Neuronal stem cell (in vitro differentiated cells): ENCODE measurements around the gene OR4M1.
"Not testable (repeated sequence)": the region's sequence is repeated elsewhere in the genome, so short reads cannot be mapped to it uniquely, and the experiment has no call there.

Source experiments
- DNase-seq: peaks from one replicate; pipeline ENCODE4 v3.0.0-alpha.2; 2013; ENCODE audit warnings: low spot score
- H2AFZ ChIP-seq: one replicate; pipeline ENCODE4 v1.6.1; 2013; ENCODE audit warnings: mild to moderate bottlenecking, low read length, inconsistent platforms
- H2AK5ac ChIP-seq: 2 replicates; pipeline ENCODE4 v1.6.1; 2013; ENCODE audit warnings: low read depth, mild to moderate bottlenecking, inconsistent platforms, low read length, moderate library complexity, mixed read lengths
- H2BK120ac ChIP-seq: 2 replicates; pipeline ENCODE4 v1.6.1; 2013; ENCODE audit warnings: low read depth, mild to moderate bottlenecking, inconsistent platforms, low read length, moderate library complexity, mixed read lengths
- H2BK12ac ChIP-seq: one replicate; pipeline ENCODE4 v1.6.1; 2013; ENCODE audit warnings: low read length, inconsistent platforms
- H2BK15ac ChIP-seq: 2 replicates; pipeline ENCODE4 v1.6.1; 2013; ENCODE audit warnings: mild to moderate bottlenecking, low read length, inconsistent platforms, mixed read lengths
- H2BK5ac ChIP-seq: one replicate; pipeline ENCODE4 v1.6.1; 2013; ENCODE audit warnings: inconsistent platforms, mild to moderate bottlenecking, low read length, moderate library complexity
- H3K14ac ChIP-seq: one replicate; pipeline ENCODE4 v1.6.1; 2013; ENCODE audit warnings: low read length, inconsistent platforms
- H3K18ac ChIP-seq: 2 replicates; pipeline ENCODE4 v1.6.1; 2013; ENCODE audit warnings: low read length, inconsistent platforms
- H3K23ac ChIP-seq: 2 replicates; pipeline ENCODE4 v1.6.1; 2013; ENCODE audit warnings: low read depth, mild to moderate bottlenecking, mixed read lengths, low read length, inconsistent platforms; ENCODE audit not compliant: poor library complexity
- H3K27ac ChIP-seq: replicated peaks from 3 replicates; pipeline ENCODE4 v1.5.1; 2013; ENCODE audit warnings: low read length, inconsistent platforms
- H3K27me3 ChIP-seq, 3 experiments: 2 replicates each; pipeline ENCODE4 v1.6.1; 2013; ENCODE audit warnings: low read length in 3 of 3, mild to moderate bottlenecking in 2 of 3, inconsistent platforms in 1 of 3, low read depth in 1 of 3, mixed read lengths in 1 of 3, moderate library complexity in 1 of 3; ENCODE audit not compliant: control insufficient read depth in 3 of 3, insufficient read depth in 3 of 3
- H3K36me3 ChIP-seq, 2 donors: replicated peaks in 1 of 2; 2 replicates each; pipeline ENCODE4 v1.6.1; 2013; ENCODE audit warnings: low read length in 2 of 2; ENCODE audit not compliant: control insufficient read depth in 2 of 2, insufficient read depth in 2 of 2
- H3K4ac ChIP-seq: 2 replicates; pipeline ENCODE4 v1.6.1; 2013; ENCODE audit warnings: inconsistent platforms, mild to moderate bottlenecking, low read length, moderate library complexity
- H3K4me1 ChIP-seq, 2 donors: 1 replicate in 1 of 2; 2 replicates in 1 of 2; pipeline ENCODE4 v1.6.1; 2013; ENCODE audit warnings: low read length in 2 of 2, low read depth in 1 of 2; ENCODE audit not compliant: control insufficient read depth in 2 of 2, insufficient read depth in 1 of 2
- H3K4me2 ChIP-seq: one replicate; pipeline ENCODE4 v1.6.1; 2013; ENCODE audit warnings: mild to moderate bottlenecking, low read length, inconsistent platforms; ENCODE audit not compliant: insufficient read depth, poor library complexity, severe bottlenecking
- H3K4me3 ChIP-seq, 2 donors: 2 replicates each; pipeline ENCODE4 v1.5.1; 2013; ENCODE audit warnings: low read length in 2 of 2, mild to moderate bottlenecking in 2 of 2, inconsistent platforms in 1 of 2, moderate library complexity in 1 of 2
- H3K79me1 ChIP-seq: one replicate; pipeline ENCODE4 v1.6.1; 2013; ENCODE audit warnings: low read depth, mild to moderate bottlenecking, inconsistent platforms, low read length, moderate library complexity
- H3K9ac ChIP-seq: one replicate; pipeline ENCODE4 v1.6.1; 2013; ENCODE audit warnings: mild to moderate bottlenecking, low read depth, low read length, inconsistent platforms; ENCODE audit not compliant: poor library complexity
- H3K9me3 ChIP-seq, 2 donors: replicated peaks in 1 of 2; 2 replicates each; pipeline versions ENCODE3 to v1.6.1; 2013; ENCODE audit warnings: low read length in 2 of 2, mild to moderate bottlenecking in 2 of 2, inconsistent platforms in 1 of 2, low read depth in 1 of 2, mixed read lengths in 1 of 2, moderate library complexity in 1 of 2; ENCODE audit not compliant: control insufficient read depth in 2 of 2, insufficient read depth in 1 of 2
- H4K8ac ChIP-seq: one replicate; pipeline ENCODE4 v1.6.1; 2013; ENCODE audit warnings: low read depth, mild to moderate bottlenecking, inconsistent platforms, low read length, moderate library complexity
- H4K91ac ChIP-seq: one replicate; pipeline ENCODE4 v1.6.1; 2013; ENCODE audit warnings: low read length, low read depth, mild to moderate bottlenecking, inconsistent platforms; ENCODE audit not compliant: poor library complexity
- WGBS, 2 donors: extraction: QIAGEN DNeasy Blood & Tissue Kit; methylation state at CpG; one replicate each; pipeline ENCODE4 v1.1.7; 2013; ENCODE audit warnings: missing lambda C conversion rate in 2 of 2, mixed read lengths in 1 of 2; ENCODE audit not compliant: insufficient read length in 2 of 2, insufficient replicate concordance in 1 of 2; ENCODE audit errors: extremely low coverage in 2 of 2; 5-methylcytosine and 5-hydroxymethylcytosine counted together

OR4M1 gene

DNA sequence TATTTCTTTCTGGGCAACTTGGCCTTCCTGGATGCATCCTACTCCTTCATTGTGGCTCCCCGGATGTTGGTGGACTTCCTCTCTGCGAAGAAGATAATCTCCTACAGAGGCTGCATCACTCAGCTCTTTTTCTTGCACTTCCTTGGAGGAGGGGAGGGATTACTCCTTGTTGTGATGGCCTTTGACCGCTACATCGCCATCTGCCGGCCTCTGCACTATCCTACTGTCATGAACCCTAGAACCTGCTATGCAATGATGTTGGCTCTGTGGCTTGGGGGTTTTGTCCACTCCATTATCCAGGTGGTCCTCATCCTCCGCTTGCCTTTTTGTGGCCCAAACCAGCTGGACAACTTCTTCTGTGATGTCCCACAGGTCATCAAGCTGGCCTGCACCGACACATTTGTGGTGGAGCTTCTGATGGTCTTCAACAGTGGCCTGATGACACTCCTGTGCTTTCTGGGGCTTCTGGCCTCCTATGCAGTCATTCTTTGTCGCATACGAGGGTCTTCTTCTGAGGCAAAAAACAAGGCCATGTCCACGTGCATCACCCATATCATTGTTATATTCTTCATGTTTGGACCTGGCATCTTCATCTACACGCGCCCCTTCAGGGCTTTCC lies 54.4 kb downstream of the OR4M1 start:
- H2AFZ ChIP-seq, H3K27me3 ChIP-seq, H2AK5ac ChIP-seq, H2BK5ac ChIP-seq, H3K4me3 ChIP-seq, H2BK120ac ChIP-seq, H3K4me1 ChIP-seq, H3K9ac ChIP-seq, H3K4me2 ChIP-seq, H3K18ac ChIP-seq, H3K9me3 ChIP-seq, H3K36me3 ChIP-seq, H3K23ac ChIP-seq, H2BK12ac ChIP-seq, H3K27ac ChIP-seq, H3K4ac ChIP-seq, H2BK15ac ChIP-seq, H3K79me1 ChIP-seq, H4K91ac ChIP-seq, H4K8ac ChIP-seq, H3K14ac ChIP-seq, DNase-seq: not testable (repeated sequence)
- no CpG with 5 or more reads among the region's 12 CpGs for WGBS, 2 donors

DNA sequence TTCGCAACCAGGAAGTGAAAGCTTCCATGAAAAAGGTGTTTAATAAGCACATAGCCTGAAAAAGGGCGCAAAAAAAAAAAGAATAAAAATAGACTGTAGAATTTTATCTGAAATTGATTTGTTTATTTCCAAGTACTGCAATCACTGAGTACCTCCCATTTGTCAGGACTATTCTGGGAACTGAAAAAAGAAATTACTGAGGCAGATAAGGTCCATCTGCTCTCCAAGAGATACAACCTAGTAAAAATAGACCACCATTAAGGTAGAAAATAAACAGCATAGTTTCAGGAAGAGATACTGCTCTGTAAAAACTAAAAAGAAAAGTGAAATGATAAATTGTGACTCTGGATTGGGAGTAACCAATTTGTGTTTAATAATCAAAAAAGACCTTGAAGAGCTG lies 55.0 kb downstream of the OR4M1 start:
- H3K27me3 ChIP-seq = no peaks in the 10 kb centered on the region
- H2BK15ac ChIP-seq = no peak overlapping the region
- H3K23ac ChIP-seq = no peak overlapping the region
- H4K91ac ChIP-seq = no peak overlapping the region
- WGBS, 2 donors = no CpG with 5 or more reads among the region's 2 CpGs
- H3K9ac ChIP-seq = no peak overlapping the region
- H2BK120ac ChIP-seq = no peak overlapping the region
- H2BK12ac ChIP-seq = no peak overlapping the region
- H3K9me3 ChIP-seq = no peaks in the 10 kb centered on the region
- no peak overlapping the region for H3K4me3 ChIP-seq
- no peaks in the 10 kb centered on the region for H3K4me1 ChIP-seq
- H3K4me2 ChIP-seq = no peak overlapping the region
- no peak for DNase-seq
- H4K8ac ChIP-seq = no peak overlapping the region
- H3K36me3 ChIP-seq = no peaks in the 10 kb centered on the region
- H3K27ac ChIP-seq = no peak overlapping the region
- no peak overlapping the region for H2AK5ac ChIP-seq
- no peaks in the 10 kb centered on the region for H3K79me1 ChIP-seq
- no peak overlapping the region for H3K18ac ChIP-seq
- H2BK5ac ChIP-seq = no peak overlapping the region
- H3K14ac ChIP-seq = no peak overlapping the region
- H2AFZ ChIP-seq = no peak overlapping the region
- H3K4ac ChIP-seq = no peak overlapping the region
